Peyer's patch (tissue), 4 donors: Measurements from ENCODE around the gene HELB.

Source experiments
- CTCF ChIP-seq, 6 experiments: fragments of 450-650 bp in 4 of 6; fragments of 200-600 bp in 2 of 6; sonication (generic) in 1 of 6; IDR thresholded peaks; one replicate each; pipeline ENCODE4 v1.5.1; 2017 to 2019; ENCODE audit warnings: antibody characterized with exemption in 6 of 6, mild to moderate bottlenecking in 3 of 6, moderate library complexity in 1 of 6
- POLR2A ChIP-seq, 2 donors: fragments of 450-650 bp; IDR thresholded peaks; one replicate each; pipeline ENCODE4 v1.5.1; 2017; ENCODE audit warnings: antibody characterized with exemption in 2 of 2, mild to moderate bottlenecking in 2 of 2, moderate library complexity in 2 of 2

- TF ChIP-seq CTCF (IDR thresholded peaks at IDR 0.05) (peak in 3 of 6 experiments; percentile 9 to 22 (median 13)), POLR2A (IDR thresholded peaks at IDR 0.05) (no peak)
These were observed 49.9 kb downstream of the HELB start for GRCh38 chr12:66352197-66352596.
